ENCODE data around the gene SHISA4.

Gene SHISA4

GRCh38 chr1:201930137-201930536 lies 41.4 kb downstream of the SHISA4 start:
- no peak for TF ChIP-seq CTCF (IDR thresholded peaks at IDR 0.05)

GRCh38 chr1:201930803-201931202 lies 42.1 kb downstream of the SHISA4 start:
- TF ChIP-seq CTCF (IDR thresholded peaks at IDR 0.05), result no peak

- TF ChIP-seq CTCF (IDR thresholded peaks at IDR 0.05), result no peak
Measured at GRCh38 chr1:201933840-201934430, 45.2 kb downstream of the SHISA4 start.

- no peak for TF ChIP-seq CTCF (IDR thresholded peaks at IDR 0.05)
Measured at GRCh38 chr1:201937624-201938213, 49.0 kb downstream of the SHISA4 start.

- TF ChIP-seq CTCF (IDR thresholded peaks at IDR 0.05), result no peak
Measured at GRCh38 chr1:201938440-201939035, 49.8 kb downstream of the SHISA4 start.

- TF ChIP-seq CTCF (IDR thresholded peaks at IDR 0.05), result no peak
Measured at GRCh38 chr1:201939148-201939547, 50.5 kb downstream of the SHISA4 start.

- no peak for TF ChIP-seq CTCF (IDR thresholded peaks at IDR 0.05)
Measured at GRCh38 chr1:201939574-201939973, 50.9 kb downstream of the SHISA4 start.
